GM21526 (cell line): Measurements from ENCODE around the gene LMLN.
"Not testable (repeated sequence)": the region's sequence is repeated elsewhere in the genome, so short reads cannot be mapped to it uniquely, and the experiment has no call there.

ENCODE experiments used
- ATAC-seq: cut with Tn5 transposase; IDR thresholded peaks from one replicate; pipeline ENCODE4 v1.9.1; 2021; ENCODE audit warnings: moderate library complexity; ENCODE audit not compliant: unreplicated experiment, low FRiP score

Gene LMLN

GRCh38 chr3:198025644-198026043, 65.6 kb downstream of the LMLN start:
- ATAC-seq: no peak

DNA sequence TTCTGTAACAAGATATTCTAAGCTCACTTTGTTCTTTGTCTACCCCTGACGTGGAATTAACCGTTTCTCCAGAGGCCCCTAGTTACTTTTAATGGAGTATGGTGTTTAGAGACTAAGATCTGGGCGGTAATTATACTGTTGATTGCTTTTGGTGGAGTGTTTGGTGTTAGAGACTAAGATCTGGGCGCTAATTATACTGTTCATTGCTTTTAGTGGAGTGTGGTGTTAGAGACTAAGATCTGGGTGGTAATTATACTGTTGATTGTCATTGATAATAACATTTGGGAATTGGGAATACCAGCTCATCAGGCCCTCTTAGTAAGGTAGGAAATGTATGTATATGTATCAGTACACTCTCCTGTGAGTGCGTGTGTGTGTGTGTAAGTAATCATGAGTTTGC, 66.6 kb downstream of the LMLN start:
- ATAC-seq: no peak

DNA sequence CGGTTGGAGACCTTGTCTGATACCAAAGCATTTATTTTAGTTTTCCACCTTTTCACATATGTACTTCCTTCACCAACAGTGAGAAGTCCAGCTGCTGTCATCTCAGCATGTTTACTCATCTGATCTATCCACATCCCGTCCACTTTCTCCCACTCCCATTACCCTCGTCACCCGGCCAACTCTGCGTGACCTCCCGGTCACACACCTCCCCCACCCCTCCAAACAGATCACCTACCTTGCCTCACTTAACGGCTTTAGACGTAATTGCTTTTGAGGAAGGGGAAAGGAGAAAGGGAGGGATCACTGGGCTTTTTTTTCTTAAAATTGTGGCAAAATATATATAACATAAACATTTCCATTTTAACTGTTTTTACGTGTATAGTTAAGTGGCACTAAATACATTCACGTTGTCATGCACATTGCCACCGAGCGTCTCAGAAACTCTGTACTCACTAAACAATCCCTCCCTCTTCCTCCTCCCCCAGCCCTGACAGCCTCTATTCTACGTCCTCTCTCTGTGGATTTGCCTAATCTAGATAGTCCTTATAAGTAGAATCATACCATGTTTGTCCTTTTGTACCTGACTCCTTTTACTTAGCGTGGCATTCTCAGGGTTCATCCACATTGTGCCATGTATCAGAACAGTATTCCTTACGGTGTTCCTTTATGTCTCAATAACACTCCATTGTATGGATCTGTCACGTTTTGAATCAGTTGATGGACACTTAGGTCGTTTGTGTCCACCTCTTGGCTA, 67.2 kb downstream of the LMLN start:
- ATAC-seq: no peak

GRCh38 chr3:198027799-198028390, 67.9 kb downstream of the LMLN start:
- no peak for ATAC-seq

DNA sequence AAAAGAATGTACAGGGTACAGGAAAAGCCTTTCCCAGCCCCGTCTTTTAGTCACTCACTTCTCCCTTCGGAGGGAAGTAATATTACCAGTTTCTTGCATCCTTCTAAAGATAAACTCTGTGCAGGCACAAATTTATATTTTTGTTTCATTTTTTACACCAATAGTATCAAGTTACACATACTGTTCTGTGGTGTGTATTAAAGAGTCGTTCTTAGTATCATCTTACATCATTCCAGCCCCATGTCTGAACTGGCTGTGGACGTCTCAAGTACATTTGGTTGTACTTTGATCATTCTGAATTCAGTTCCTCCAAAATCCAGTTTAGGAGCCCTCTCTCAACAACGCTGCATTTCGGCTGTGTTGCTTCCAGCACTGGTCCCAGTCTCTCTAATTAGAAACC, 68.7 kb downstream of the LMLN start:
- no peak for ATAC-seq

DNA sequence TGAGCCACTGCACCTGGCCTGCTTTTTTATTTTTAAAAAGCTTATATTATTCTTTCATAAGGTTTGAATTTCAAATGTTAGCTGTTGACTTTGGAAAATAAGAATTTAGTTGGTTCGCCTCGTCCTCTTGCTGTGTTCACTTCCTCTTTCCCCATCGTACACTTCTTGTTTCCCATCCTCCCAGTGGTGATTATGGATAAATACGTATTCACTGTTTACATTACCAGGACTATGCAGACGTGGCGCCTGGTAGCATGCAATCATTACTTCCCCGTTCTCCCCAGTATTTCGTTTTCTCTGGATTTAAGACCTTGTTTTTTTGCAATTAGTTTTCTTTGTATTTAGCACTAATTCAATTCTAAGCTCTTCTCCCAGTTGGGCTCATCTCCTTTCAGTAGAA, 70.1 kb downstream of the LMLN start:
- ATAC-seq: no peak

GRCh38 chr3:198030726-198031125, 70.7 kb downstream of the LMLN start:
- no peak for ATAC-seq

DNA sequence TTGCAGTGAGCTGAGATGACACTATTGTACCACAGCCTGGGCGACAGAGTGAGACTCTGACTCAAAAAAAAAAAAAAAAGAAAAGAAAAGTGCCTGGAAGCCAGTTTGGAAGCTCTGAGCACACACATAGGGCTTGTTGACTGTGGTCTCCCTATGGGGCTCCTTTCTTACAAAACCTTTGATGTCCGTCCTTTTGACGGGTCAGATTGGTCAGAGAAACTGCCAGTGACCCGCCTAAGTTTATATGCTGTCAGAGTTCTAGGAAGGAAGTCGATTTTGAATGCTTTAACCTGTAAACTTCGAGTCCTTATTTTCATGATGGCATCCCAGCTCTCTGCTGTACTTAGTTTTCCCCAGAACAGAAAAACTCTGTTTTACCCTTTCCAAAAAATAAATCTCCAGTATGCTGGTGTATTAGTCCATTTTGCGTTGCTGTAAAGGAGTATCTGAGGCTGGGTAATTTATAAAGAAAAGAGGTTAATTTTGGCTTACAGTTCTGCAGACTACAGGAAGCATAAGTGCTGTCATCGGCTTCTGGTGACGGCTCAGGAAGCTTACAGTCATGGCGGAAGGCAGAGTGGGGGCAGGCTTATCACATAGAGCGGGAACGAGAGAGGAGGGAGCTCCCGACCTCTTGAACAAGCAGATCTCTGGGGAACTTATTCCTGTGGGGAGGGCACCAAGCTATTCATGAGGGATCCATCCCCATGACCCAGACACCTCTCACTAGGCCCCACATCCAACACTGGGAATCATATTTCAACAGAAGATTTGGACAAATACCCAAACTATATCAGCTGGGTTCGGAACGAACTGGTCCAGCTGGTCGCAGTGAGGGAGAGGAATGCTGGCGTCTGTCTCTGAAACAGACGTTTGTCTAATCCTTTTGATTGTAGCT, 72.3 kb downstream of the LMLN start:
- no peak for ATAC-seq

- ATAC-seq: no peak
Measured at GRCh38 chr3:198043119-198043518, 83.1 kb downstream of the LMLN start.

DNA sequence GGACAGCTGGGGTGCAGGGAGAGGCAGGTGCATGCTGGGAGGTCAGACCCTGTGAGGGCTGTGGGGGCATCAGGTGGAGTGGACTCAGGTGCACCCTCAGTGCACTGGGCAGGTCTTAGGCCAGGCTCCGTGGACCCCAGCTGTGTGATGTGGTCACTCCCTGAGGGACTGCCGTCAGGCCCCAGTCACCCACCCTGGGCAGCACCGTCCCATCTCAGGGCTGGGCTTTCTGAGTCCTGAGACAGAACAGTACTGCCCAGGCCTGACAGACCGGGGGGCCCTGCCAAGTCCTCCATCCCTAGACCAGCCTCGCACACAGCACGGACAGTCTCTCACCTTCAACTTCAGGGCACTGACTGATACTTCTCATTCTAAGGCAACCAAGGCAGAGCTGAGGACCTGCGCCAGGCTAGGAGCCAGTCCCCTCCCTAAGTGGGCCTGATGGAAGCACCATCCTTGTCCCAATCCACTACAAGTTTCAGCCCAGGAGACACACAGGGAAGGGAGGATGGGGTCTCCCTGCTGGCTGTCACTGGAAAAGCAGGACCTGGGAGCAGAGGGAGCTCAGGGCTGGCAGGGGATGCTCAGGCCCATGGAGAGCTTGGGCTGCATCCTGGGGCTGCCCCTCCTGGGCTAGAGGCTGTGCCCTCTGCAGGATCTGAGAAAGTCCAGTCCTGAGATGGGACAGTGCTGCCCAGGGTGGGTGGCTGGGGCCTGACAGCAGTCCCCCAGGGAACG, 86.3 kb downstream of the LMLN start:
- no peak for ATAC-seq

DNA sequence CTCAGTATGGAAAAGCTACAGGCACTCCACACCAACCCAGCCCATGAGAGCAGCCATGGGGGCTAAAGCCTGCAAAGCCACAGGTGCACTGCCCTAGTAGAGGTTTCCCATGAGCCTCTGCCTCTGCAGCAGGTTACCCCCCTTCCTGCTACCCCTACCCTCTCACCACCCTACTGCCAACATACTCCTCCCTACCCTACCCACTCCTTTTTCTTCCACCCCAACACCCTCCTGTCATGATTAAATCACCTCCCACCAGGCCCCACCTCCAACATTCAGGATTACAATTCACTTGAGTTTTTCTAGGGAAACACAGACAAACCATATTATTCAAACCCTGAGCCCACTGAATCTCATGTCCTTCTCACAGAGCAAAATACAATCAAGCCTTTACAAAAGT, 88.4 kb downstream of the LMLN start:
- ATAC-seq: no peak

DNA sequence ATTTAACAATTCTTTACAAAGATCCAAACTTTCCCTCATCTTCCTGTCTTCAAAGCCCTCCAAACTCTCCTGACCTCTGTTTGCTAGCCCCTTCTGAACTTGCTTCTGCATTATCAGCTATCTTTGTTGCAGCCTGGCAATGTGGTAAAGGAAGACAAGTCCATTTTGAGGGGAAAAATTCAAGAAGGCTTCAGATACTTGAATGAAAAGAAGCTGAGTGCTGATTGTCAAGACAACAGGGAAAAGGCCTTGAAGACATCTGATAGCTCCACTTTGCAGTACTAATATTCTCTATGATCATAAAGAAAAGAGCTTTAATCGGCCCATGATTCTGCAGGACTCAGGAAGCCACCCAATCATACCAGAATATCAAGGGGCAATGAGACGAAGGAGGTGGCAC, 91.8 kb downstream of the LMLN start:
- no peak for ATAC-seq

GRCh38 chr3:198053462-198053861, 93.4 kb downstream of the LMLN start:
- ATAC-seq: not testable (repeated sequence)

DNA sequence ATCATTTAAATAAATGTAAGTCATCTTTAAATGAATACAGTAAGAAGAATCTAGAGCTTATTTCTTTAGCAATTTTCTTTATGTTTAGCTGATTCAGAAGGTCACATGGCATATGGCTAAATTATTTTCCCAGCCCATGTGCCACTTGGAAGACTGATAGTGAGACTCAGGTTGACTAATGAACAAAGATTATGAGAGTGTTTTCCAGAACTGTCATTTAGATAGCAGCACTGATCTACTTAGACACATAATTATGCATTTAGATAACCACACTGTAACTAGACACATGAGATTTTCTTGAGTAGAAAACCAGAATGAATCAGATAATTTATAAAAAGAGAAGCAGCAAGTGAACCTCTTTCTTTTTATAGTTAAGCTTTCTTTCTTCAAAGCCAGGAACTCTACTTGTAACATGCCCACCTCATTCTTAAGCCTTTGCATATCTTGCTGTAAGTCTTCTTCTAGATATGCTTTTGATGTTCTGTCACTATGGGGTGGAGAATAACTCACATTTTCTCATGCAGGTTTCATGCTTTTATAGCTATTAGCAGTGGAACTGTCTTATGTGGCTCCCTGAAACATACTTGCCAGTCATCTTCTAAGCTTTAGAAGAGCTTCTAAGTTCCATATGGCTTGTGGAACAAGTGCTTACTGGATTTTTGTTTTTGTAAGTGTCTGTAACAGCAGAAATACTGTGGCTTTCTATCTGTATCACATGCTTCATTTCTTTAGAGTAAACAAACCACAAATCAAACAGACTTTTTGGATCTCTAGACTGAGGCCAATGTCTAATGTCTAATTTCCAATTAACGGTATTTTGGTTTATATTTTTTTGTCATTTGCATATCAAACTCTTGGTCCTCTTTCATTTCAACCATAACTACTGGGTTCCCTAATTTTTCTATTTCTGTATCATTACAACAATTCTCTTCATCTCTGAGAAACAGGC, 101.4 kb downstream of the LMLN start:
- ATAC-seq: no peak

- ATAC-seq: no peak
Measured at GRCh38 chr3:198062068-198062465, 102.0 kb downstream of the LMLN start.

- ATAC-seq: no peak
Measured at GRCh38 chr3:198064420-198064819, 104.4 kb downstream of the LMLN start.

GRCh38 chr3:198065897-198066296, 105.9 kb downstream of the LMLN start:
- ATAC-seq: no peak

GRCh38 chr3:198067416-198067815, 107.4 kb downstream of the LMLN start:
- ATAC-seq: no peak

DNA sequence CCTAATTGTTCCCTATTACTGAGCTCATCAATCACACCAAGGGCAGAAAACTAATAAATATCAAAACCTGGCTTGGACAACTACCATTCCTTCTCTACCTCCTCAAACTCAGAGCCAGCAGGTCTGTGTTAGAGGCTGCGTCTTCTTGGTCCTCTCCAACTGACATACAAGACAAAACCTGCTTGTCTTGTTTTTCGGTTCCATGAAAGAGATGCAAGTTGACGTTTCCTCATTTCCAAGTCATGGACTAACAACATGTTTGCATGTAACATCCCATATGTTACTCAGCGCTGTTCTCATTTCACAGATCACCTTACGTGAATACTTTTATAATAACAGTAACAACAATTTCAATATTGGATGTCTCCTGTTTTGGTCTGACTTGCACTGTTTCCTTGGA, 110.9 kb downstream of the LMLN start:
- no peak for ATAC-seq
